Adrenal gland (tissue), 12 donors: ENCODE results near the gene SFXN5. TPM values are rescaled to one million over a fixed set of nuclear protein-coding genes. Genes with fewer than 3 reads are reported as not detected.

Experiments
- DNase-seq, 7 donors: peaks; one replicate each; pipeline ENCODE4 v3.0.0-alpha.2; 2019 to 2020
- H3K27ac ChIP-seq, 5 donors: fragments of 200-600 bp; sonication (generic) in 4 of 5; 1 replicate in 3 of 5; 2 replicates in 2 of 5; pipeline versions ENCODE4 v1.5.1 to v1.8.0; 2016 to 2020; ENCODE audit warnings: mild to moderate bottlenecking in 1 of 5
- H3K27me3 ChIP-seq: fragments of 200-600 bp; 2 replicates; pipeline ENCODE4 v1.8.0; 2021
- H3K36me3 ChIP-seq, 2 donors: fragments of 200-600 bp; replicated peaks in 1 of 2; 1 replicate in 1 of 2; 2 replicates in 1 of 2; pipeline versions ENCODE4 v1.5.1 to v1.8.0; 2018 to 2022
- H3K4me1 ChIP-seq, 2 donors: fragments of 200-600 bp; replicated peaks in 1 of 2; 1 replicate in 1 of 2; 2 replicates in 1 of 2; pipeline versions ENCODE4 v1.5.1 to v1.8.0; 2018 to 2021
- H3K4me3 ChIP-seq, 4 donors: fragments of 200-600 bp; sonication (generic) in 3 of 4; one replicate each; pipeline ENCODE4 v1.5.1; 2016 to 2018
- H3K9me3 ChIP-seq, 3 donors: fragments of 200-600 bp; sonication (generic) in 1 of 3; replicated peaks in 1 of 3; 1 replicate in 2 of 3; 2 replicates in 1 of 3; pipeline versions ENCODE4 v1.5.1 to v1.8.0; 2016 to 2021
- CTCF ChIP-seq, 6 experiments: fragments of 450-650 bp in 4 of 6; fragments of 200-600 bp in 2 of 6; sonication (generic) in 1 of 6; IDR thresholded peaks; 1 replicate in 5 of 6; 2 replicates in 1 of 6; pipeline versions ENCODE4 v1.5.1 to v1.8.0; 2016 to 2021; ENCODE audit warnings: antibody characterized with exemption in 6 of 6, mild to moderate bottlenecking in 2 of 6, moderate library complexity in 1 of 6
- POLR2A ChIP-seq, 2 donors: fragments of 450-650 bp; IDR thresholded peaks; one replicate each; pipeline ENCODE4 v1.6.1; 2017; ENCODE audit warnings: antibody characterized with exemption in 2 of 2, mild to moderate bottlenecking in 2 of 2, moderate library complexity in 1 of 2
- WGBS, 4 donors: extraction: QIAGEN DNeasy Blood & Tissue Kit in 2 of 4; methylation state at CpG; one replicate each; pipeline versions ENCODE4 v1.1.5 to v1.1.7; 2013 to 2017; 5-methylcytosine and 5-hydroxymethylcytosine counted together
- intact Hi-C, 2 donors: fragments of 100-400 bp; cut with DNase I; formaldehyde crosslinking; loops; one replicate each; pipeline versions ENCODE4 v1.14.1 to v1.15.0; 2022 to 2023
- polyA plus RNA-seq, 3 donors: library from polyadenylated mRNA; stranded (reverse); fragments of 200-250 nt in 2 of 3; fragments of 350-450 nt in 1 of 3; fragmentation: Illumina TruSeq in 1 of 3; extraction: RNeasy Lipid Tissue Mini Kit (QIAGEN cat#74804) in 1 of 3; gene quantifications; one replicate each; pipeline ENCODE4 v1.2.3, GENCODE V29; 2013 to 2014
- total RNA-seq, 9 donors: library from RNA; depleted of rRNA in 4 of 9; stranded (reverse); fragments of >200 nt in 4 of 9; fragments of 120-200 nt in 1 of 9; fragmentation: NEBNext Ultra II Directional in 1 of 9; extraction: Animal tissue kit (Norgen Biotek cat#: 25700) in 1 of 9; gene quantifications; one replicate each; pipeline versions ENCODE4 v1.1.0 to v1.2.4, GENCODE V29; 2013 to 2023
- donor health status: healthy with polysubstance abuse.
- donor health status: Bipolar disorder and iron deficiency.
- donor health status: DM: yes; HTN: yes; CAD: no.
- donor health status: DM: no; HTN: no; CAD: no.
- donor health status: DM: no; HTN: no; CAD: no.
- donor health status: DM: yes; HTN: yes; CAD: no.

SFXN5 gene
- total and polyA plus RNA-seq, 12 donors = 12.2 to 56.5 (median 32.7) TPM

- WGBS, 4 donors = 62 to 68% (median 65%) methylated on average over 10 to 12 of the region's 12 CpGs
- Histone ChIP-seq H3K27me3 (no peaks in the 10 kb centered on the region), H3K4me3 (no peak overlapping the region), H3K9me3 (no peaks in the 10 kb centered on the region), H3K27ac (no peak overlapping the region), H3K36me3 (peaks cover 0 to 3% of the 10 kb centered on the region in 2 donors), H3K4me1 (no peaks in the 10 kb centered on the region)
- TF ChIP-seq CTCF (IDR thresholded peaks at IDR 0.05) (peak; percentile 41 to 65 (median 50)), POLR2A (IDR thresholded peaks at IDR 0.05) (no peak)
- peak in 6 of 7 donors; percentile 33 to 67 (median 49) for DNase-seq
- intact Hi-C loops = loop anchor here in 1 of 2 donors (10.0 kb wide), 1 partner anchor 79 kb away; no protein-coding TSS in a partner anchor
Measured at GRCh38 chr2:72973566-72974435, 97.7 kb downstream of the SFXN5 start.

GRCh38 chr2:72973137-72973535 lies 98.4 kb downstream of the SFXN5 start:
- Histone ChIP-seq H3K9me3 (no peaks in the 10 kb centered on the region), H3K27me3 (no peaks in the 10 kb centered on the region), H3K4me3 (no peak overlapping the region), H3K27ac (no peak overlapping the region), H3K36me3 (peaks cover 0 to 3% of the 10 kb centered on the region in 2 donors), H3K4me1 (no peaks in the 10 kb centered on the region)
- DNase-seq = no peak
- intact Hi-C loops = loop anchor here in 1 of 2 donors (10.0 kb wide), 1 partner anchor 78 kb away; no protein-coding TSS in a partner anchor
- TF ChIP-seq CTCF (IDR thresholded peaks at IDR 0.05) (no peak), POLR2A (IDR thresholded peaks at IDR 0.05) (no peak)
- 91 to 97% (median 95%) methylated on average over 5 to 8 of the region's 8 CpGs for WGBS, 4 donors

- TF ChIP-seq CTCF (IDR thresholded peaks at IDR 0.05) = no peak
- no peak for TF ChIP-seq POLR2A (IDR thresholded peaks at IDR 0.05)
- intact Hi-C loops = loop anchor here in 1 of 2 donors (10.0 kb wide), 1 partner anchor 78 kb away; no protein-coding TSS in a partner anchor
- H3K36me3 ChIP-seq = peaks cover 0 to 3% of the 10 kb centered on the region in 2 donors
- no peak overlapping the region for H3K4me3 ChIP-seq
- H3K4me1 ChIP-seq = no peaks in the 10 kb centered on the region
- 89 to 97% (median 90%) methylated on average over 7 to 12 of the region's 12 CpGs for WGBS, 4 donors
- H3K27me3 ChIP-seq = no peaks in the 10 kb centered on the region
- no peak overlapping the region for H3K27ac ChIP-seq
- DNase-seq = no peak
- H3K9me3 ChIP-seq = no peaks in the 10 kb centered on the region
Measured at GRCh38 chr2:72972352-72973136, 99.0 kb downstream of the SFXN5 start.

- 83 to 95% (median 93%) methylated on average over 7 of the region's 7 CpGs for WGBS, 4 donors
- no peaks in the 10 kb centered on the region for H3K27me3 ChIP-seq
- no peaks in the 10 kb centered on the region for H3K9me3 ChIP-seq
- TF ChIP-seq CTCF (IDR thresholded peaks at IDR 0.05) (no peak), POLR2A (IDR thresholded peaks at IDR 0.05) (no peak)
- no peaks in the 10 kb centered on the region for H3K4me1 ChIP-seq
- H3K4me3 ChIP-seq = no peak overlapping the region
- DNase-seq = no peak
- intact Hi-C loops = loop anchor here in 1 of 2 donors (10.0 kb wide), 1 partner anchor 76 kb away; no protein-coding TSS in a partner anchor
- H3K36me3 ChIP-seq = peaks cover 0 to 3% of the 10 kb centered on the region in 2 donors
- H3K27ac ChIP-seq = no peak overlapping the region
Measured at GRCh38 chr2:72971036-72971435, 100.5 kb downstream of the SFXN5 start.
